WTC11 (cell line): ENCODE data around the gene TEAD1.

Experiments used
- FOXP1 ChIP-seq: sonication (generic); formaldehyde crosslinking; IDR thresholded peaks from 2 replicates; pipeline ENCODE4 v1.8.0; 2022; ENCODE audit warnings: missing genetic modification reagents, mild to moderate bottlenecking, moderate library complexity, borderline replicate concordance
- TF ChIP-seq, protein P1 (sequence below): sonication (generic); formaldehyde crosslinking; IDR thresholded peaks from 2 replicates; pipeline ENCODE4 v1.8.1; 2022; ENCODE audit warnings: missing genetic modification reagents, borderline replicate concordance
- TF ChIP-seq, protein P2 (sequence below): sonication (generic); formaldehyde crosslinking; IDR thresholded peaks from 2 replicates; pipeline ENCODE4 v1.8.0; 2022; ENCODE audit warnings: mild to moderate bottlenecking, missing genetic modification reagents
- TF ChIP-seq, protein P3 (sequence below): fragments of 200-600 bp; IDR thresholded peaks from 2 replicates; pipeline ENCODE4 v1.8.0; 2022; ENCODE audit warnings: antibody characterized with exemption
- TF ChIP-seq, protein P4 (sequence below): sonication (generic); formaldehyde crosslinking; IDR thresholded peaks from 2 replicates; pipeline ENCODE4 v1.8.0; 2023; ENCODE audit warnings: mild to moderate bottlenecking, missing genetic modification reagents
- TF ChIP-seq, protein P5 (sequence below): sonication (generic); formaldehyde crosslinking; IDR thresholded peaks from 2 replicates; pipeline ENCODE4 v1.8.0; 2022; ENCODE audit warnings: mild to moderate bottlenecking, missing genetic modification reagents

DNA sequence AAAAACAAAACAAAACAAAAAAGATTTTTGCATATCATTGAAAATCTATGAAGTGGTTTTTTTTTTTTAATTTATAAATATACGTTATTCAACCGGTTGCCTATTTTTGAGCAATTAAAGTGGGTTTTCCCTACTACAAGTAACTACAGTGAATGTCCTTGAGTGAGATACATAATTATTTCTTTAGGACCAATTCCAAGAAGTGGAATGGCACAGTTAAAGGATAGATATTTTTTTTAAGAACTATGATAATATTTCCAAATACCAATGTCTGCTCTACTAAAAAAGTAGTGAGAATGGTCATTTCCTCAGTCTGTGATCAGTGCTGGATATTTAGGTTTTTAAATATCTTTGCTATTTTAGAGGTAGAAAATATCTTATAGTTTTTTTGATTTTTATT, 118.8 kb downstream of the TEAD1 start:
- TF ChIP-seq, protein P1, sequence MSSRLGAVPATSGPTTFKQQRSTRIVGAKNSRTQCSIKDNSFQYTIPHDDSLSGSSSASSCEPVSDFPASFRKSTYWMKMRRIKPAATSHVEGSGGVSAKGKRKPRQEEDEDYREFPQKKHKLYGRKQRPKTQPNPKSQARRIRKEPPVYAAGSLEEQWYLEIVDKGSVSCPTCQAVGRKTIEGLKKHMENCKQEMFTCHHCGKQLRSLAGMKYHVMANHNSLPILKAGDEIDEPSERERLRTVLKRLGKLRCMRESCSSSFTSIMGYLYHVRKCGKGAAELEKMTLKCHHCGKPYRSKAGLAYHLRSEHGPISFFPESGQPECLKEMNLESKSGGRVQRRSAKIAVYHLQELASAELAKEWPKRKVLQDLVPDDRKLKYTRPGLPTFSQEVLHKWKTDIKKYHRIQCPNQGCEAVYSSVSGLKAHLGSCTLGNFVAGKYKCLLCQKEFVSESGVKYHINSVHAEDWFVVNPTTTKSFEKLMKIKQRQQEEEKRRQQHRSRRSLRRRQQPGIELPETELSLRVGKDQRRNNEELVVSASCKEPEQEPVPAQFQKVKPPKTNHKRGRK, result no peak
- TF ChIP-seq, protein P2, sequence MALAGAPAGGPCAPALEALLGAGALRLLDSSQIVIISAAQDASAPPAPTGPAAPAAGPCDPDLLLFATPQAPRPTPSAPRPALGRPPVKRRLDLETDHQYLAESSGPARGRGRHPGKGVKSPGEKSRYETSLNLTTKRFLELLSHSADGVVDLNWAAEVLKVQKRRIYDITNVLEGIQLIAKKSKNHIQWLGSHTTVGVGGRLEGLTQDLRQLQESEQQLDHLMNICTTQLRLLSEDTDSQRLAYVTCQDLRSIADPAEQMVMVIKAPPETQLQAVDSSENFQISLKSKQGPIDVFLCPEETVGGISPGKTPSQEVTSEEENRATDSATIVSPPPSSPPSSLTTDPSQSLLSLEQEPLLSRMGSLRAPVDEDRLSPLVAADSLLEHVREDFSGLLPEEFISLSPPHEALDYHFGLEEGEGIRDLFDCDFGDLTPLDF, result no peak
- TF ChIP-seq, protein P3, sequence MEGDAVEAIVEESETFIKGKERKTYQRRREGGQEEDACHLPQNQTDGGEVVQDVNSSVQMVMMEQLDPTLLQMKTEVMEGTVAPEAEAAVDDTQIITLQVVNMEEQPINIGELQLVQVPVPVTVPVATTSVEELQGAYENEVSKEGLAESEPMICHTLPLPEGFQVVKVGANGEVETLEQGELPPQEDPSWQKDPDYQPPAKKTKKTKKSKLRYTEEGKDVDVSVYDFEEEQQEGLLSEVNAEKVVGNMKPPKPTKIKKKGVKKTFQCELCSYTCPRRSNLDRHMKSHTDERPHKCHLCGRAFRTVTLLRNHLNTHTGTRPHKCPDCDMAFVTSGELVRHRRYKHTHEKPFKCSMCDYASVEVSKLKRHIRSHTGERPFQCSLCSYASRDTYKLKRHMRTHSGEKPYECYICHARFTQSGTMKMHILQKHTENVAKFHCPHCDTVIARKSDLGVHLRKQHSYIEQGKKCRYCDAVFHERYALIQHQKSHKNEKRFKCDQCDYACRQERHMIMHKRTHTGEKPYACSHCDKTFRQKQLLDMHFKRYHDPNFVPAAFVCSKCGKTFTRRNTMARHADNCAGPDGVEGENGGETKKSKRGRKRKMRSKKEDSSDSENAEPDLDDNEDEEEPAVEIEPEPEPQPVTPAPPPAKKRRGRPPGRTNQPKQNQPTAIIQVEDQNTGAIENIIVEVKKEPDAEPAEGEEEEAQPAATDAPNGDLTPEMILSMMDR, result no peak
- no peak for TF ChIP-seq FOXP1 (CRISPR knock-in tag)
- TF ChIP-seq, protein P4, sequence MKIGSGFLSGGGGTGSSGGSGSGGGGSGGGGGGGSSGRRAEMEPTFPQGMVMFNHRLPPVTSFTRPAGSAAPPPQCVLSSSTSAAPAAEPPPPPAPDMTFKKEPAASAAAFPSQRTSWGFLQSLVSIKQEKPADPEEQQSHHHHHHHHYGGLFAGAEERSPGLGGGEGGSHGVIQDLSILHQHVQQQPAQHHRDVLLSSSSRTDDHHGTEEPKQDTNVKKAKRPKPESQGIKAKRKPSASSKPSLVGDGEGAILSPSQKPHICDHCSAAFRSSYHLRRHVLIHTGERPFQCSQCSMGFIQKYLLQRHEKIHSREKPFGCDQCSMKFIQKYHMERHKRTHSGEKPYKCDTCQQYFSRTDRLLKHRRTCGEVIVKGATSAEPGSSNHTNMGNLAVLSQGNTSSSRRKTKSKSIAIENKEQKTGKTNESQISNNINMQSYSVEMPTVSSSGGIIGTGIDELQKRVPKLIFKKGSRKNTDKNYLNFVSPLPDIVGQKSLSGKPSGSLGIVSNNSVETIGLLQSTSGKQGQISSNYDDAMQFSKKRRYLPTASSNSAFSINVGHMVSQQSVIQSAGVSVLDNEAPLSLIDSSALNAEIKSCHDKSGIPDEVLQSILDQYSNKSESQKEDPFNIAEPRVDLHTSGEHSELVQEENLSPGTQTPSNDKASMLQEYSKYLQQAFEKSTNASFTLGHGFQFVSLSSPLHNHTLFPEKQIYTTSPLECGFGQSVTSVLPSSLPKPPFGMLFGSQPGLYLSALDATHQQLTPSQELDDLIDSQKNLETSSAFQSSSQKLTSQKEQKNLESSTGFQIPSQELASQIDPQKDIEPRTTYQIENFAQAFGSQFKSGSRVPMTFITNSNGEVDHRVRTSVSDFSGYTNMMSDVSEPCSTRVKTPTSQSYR (CRISPR knock-in tag), result no peak
- TF ChIP-seq, protein P5, sequence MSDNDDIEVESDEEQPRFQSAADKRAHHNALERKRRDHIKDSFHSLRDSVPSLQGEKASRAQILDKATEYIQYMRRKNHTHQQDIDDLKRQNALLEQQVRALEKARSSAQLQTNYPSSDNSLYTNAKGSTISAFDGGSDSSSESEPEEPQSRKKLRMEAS, result no peak
